Kidney tubule cell (primary cell): Measurements from ENCODE around the gene CNTNAP2.

Experiments used
- DNase-seq: peaks from one replicate; pipeline ENCODE4 v3.0.0-alpha.2; 2018; ENCODE audit warnings: low spot score

Gene CNTNAP2

DNA sequence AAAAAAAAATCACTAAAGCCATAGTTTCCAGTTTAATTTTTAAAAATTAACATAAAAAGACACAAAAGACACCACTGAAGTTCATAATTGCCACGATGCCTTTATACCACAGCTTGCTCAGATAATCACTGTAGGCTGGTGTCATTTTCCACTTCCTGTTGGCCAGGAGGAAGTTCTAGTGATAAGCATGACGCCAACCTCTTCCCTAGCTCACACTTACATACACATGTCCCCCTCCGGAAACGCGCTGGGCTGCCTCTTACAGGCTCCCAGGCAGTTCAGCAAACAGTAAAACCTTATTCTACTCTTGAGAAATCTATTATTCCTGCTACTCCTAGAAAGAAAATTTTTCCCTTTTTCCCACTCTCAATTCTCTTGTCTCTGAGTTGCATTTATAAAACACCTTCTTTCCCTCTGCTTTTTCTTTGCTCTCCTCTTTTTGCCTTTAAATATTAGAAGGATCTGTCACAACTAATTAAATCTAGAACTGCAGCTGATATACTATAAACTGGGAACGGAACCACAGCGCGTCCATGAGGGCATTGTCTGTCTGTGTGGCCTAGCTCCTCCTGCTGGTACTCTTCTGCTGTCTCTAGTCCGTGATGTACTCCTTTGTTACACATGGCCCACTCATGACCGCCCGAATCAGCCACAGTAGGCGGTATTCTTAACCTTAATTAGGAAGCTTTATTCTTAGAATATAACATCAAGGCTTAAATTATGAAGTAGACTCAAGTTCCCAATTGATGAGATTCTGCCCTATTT lies 664.9 kb downstream of the CNTNAP2 start:
- DNase-seq: no peak

DNA sequence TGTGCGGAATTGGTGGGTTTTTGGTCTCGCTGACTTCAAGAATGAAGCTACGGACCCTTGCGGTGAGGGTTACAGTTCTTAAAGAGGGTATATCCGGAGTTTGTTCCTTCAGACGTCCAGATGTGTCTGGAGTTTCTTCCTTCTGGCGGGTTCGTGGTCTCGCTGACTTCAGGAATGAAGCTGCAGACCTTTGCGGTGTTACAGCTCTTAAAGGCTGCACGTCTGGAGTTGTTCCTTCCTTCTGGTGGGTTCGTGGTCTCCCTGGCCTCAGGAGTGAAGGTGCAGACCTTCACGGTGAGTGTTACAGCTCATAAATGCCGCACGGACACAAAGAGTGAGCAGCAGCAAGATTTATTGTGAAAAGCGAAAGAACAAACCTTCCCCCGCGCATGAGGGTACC lies 670.7 kb downstream of the CNTNAP2 start:
- DNase-seq: no peak

DNA sequence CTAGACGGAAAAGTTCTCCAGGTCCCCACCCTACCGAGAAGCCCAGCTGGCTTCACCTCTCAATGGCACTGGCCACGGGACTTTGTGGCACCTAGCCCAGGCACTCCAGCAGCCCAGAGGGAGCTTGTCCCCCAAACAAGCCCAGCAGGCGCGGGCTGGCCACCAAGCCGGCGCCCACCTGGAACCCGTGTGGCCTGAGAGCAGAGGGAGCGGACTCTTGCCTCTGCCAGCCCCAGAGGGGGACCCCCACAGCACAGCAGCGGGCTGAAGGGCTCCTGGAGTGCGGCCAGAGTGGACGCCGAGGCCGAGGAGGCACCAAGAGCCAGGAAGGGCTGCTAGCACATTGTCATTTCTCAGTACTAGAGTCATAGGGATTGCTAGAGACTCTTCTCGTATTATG lies 671.4 kb downstream of the CNTNAP2 start:
- DNase-seq: no peak

DNA sequence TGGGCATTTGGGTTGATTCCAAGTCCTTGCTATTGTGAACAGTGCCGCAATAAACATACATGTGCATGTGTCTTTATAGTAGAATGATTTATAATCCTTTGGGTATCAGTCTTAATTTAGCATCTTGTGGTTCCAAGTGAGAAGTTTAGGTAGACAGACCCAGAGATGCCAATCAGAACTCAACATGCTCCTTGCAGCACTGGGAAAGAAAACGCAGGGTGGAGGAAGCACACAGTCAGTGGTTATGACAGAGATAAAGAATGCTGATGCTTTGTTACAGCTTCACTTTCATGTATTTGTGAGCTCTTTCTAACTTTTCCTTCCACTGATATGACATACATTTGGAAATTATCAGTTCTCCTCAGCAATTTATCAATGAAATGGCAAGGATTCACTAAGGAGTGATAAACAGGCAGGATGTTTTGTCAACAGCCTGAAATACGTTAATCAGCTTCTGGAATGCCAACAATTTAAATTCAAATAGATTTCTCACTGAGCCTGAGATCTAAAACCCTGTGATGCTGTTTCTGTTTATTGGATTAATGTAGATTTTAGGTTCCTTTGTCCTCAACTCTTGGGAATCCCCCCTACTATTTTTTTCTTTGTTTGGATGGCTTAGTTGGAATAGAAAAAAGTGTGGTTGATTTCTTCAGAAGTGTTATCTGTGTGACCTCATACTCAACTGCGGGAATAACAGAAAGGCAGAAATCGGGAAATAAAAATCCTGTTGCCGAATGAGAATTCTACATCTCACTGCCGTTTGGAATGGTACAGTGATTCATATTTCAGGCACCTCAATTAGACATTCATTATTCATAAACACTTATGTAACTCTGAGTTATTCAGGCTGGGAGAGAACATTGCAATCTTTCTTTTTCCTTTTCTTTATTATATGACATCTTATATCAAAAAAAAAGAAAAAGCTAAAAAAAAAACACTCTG lies 675.0 kb downstream of the CNTNAP2 start:
- DNase-seq: no peak

DNA sequence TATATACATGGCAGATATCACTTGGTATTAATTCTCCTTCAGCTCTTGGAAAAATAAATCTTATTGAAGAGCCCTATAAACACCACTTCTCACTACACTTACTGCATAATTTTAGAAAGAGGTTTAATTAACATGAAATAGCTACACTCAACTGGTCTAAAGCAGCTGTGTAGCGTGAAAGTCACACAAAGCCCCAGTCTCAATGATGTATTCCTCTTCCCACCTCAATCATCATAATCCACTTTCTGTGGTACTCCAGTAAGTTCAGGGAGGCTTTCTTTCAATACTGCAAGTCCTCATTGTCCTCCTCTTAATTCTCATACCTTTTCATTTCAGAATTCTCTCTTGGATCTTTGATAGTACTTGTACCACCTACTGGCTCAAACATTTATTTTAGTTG lies 688.0 kb downstream of the CNTNAP2 start:
- no peak for DNase-seq

DNA sequence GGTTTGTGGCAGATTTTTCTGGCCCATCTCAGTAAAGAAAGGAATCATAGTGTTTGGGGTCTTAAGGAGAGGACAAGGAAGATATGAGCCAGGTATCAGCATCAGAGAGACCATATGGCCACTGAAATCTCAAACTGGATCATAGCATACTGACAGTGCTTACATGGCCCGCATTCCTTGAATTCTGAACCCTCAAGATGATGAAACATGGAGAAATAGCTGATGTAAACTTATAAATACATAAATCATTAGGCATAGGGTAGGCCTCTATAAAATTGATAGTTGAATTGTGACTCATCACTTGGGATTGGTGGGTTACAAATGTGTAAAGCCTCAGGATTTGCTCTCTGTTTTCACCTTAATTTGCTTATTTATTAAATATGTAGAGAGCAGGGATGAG lies 688.5 kb downstream of the CNTNAP2 start:
- DNase-seq: no peak

DNA sequence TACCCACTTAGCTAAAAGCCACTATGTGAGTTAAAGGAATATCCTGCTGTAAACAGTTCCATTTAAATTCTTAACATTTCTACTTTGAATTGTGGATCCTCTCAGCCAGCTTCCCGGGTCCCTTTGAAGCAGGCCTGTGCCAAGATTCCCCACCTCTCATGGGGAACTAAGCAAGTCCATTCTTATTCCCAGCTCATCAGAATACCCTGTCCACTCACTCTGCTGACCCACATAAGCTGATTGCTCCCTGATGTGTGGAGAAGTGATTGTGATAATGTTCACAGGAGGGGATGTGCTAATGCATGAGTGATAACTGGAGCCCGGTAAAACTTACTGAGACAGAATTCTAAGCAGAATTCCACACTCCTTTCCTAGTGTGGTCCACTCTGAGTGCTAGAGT lies 709.7 kb downstream of the CNTNAP2 start:
- no peak for DNase-seq

DNA sequence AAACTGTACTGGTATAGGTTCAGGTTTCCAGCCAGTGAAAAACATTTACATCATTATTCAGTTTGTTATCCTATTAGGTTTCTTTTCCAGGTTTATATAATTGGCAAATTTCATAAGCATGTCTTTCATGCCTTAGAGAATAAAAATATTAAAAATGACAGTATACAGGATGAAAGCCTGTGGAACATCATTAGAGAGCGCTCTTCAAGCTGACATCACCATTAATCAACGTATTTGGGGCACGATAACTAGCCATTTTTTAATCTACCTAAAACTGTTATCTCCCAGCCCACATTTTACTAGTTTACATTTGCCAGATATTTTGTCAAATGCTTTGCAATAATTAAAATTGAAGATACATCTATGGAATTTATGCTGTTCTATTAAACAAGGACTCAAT lies 714.1 kb downstream of the CNTNAP2 start:
- no peak for DNase-seq

DNA sequence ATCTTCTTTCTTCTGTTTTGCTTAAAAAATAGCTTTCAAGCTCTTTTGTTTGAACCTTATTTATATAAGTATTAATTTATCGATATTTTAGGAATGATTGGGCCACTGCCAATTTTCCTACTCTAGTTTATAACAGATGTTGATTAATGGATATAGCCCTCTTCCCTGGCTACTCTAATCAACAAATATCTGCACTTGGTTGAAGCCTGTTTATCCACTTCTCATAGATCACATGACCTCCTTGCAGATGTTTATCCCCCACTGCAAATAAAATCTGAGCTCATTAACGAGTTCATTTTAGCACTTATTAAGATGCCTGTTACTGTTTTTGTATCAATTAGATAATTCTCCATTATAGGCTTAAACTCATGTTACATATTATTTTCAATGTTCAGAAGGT lies 715.3 kb downstream of the CNTNAP2 start:
- DNase-seq: no peak

DNA sequence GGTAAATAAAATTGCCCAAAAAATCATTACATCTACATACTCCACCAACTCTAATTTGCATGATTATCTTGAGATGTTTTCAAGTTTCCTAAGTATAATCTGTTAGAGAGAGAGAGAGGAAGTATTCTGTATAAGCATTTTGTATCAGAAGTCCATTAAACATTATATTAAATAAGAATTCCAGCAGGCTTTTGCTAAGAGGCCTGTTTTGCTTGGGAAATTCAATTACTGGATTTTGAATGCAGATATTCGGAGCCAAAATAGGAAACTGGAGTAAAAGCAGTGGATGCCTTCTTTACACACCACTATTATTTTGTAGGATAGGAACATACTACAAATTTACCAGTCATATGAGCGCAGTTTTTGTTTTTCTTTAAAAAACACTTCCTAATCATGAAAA lies 727.8 kb downstream of the CNTNAP2 start:
- DNase-seq: no peak

DNA sequence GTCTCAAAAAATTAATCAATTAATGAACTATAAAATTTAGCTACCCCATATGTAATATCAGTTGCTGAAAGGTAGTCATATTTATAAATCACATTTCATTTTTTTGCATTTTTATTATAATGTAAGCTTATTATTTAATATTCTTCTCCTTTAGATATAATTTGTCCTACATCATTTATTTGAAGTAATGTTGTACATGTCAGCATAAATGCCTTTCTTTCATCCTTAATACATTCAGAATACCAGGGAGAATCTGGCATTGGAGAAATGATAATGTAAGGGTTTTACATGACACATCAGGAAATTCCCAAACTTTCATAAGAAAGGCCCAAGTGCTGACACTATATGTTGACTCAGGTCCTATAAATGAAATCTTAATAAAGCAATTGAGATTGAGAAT lies 742.1 kb downstream of the CNTNAP2 start:
- DNase-seq: no peak

DNA sequence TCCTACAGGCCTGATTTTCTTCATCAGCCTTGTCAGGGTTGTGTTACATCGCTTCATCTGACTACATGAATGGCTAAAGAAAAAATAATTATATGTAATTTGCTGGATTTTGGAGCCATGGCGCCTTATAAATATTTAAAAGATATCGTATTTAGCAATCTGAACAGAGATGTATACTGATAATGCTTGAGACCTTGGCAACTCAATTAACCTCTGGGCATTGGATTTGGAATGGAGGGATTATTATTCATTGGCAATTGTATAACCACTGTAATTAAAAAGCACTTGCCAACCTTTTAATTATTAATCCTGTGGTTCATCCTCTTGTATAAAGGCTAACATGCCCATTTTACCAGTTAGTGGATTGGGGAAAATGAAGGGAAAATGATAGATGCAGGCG lies 745.1 kb downstream of the CNTNAP2 start:
- DNase-seq: no peak

DNA sequence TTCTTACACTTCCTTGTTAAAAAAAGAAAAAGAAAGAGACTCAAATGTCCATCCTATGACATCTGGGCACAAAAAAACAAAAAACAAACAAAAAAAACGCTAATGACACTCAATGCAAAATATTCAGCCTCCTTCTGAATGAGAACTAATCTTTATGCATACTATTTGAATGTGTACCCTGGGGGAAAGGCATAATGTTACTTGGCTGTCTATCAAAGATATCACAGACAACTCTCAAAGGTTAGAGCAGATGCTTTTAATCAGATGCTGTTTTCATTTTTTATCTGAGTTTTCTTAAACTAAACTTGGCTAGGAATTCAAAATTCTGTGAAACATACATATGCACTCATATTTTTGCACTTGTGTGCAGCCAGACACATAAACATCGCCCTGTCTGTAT lies 745.8 kb downstream of the CNTNAP2 start:
- DNase-seq: no peak

DNA sequence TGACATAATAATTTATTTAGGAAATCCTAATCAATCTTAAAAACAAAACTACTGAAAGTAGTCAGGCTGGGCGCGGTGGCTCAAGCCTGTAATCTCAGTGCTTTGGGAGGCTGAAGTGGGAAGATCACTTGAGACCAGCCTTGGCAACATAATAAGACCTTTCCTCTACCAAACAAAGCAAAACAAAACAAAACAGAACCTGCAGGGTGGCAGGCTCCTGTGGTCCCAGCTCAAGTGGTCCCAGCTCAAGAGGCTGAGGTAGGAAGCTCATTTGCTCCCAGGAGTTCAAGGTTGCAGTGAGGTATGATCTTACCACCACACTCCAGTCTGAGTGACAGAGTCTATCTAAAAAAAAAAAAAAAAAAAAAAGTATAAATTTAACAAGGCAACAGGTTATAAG lies 748.0 kb downstream of the CNTNAP2 start:
- DNase-seq: no peak

DNA sequence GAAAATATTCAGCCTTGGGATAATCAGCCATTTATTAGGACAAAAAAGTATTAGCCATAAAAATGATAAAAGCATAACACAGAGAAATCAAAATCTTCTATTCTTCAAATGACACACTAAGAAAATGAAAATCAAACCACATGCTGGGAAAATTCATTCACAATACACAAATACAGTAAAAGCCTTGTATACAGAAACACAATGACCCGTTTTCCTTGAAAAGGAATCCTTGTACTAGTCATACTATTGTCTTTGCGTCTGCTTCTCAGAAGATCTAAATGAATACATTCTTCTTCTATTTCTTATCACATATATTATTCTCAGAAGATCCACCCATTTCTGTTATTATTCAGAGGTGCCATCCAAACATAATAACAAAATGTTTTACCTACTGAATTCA lies 749.1 kb downstream of the CNTNAP2 start:
- DNase-seq: no peak

DNA sequence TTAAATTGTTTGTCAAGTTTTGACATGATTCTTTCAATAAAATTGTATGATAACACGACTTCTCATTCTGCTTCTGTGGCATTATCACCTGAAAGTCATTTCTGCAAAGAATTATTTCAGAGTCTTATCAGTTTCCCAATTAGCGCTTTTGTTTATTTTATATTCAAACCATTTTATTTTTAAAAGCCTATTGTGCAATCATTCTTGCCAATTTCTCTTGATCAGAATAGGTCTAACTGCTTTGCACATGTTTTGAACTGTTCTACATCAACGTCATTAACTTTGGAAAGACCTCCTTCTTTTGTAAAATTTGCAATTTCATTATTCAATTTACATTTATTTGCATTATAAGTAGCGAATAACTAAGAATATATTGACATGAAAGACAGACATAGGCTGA lies 758.1 kb downstream of the CNTNAP2 start:
- DNase-seq: no peak

DNA sequence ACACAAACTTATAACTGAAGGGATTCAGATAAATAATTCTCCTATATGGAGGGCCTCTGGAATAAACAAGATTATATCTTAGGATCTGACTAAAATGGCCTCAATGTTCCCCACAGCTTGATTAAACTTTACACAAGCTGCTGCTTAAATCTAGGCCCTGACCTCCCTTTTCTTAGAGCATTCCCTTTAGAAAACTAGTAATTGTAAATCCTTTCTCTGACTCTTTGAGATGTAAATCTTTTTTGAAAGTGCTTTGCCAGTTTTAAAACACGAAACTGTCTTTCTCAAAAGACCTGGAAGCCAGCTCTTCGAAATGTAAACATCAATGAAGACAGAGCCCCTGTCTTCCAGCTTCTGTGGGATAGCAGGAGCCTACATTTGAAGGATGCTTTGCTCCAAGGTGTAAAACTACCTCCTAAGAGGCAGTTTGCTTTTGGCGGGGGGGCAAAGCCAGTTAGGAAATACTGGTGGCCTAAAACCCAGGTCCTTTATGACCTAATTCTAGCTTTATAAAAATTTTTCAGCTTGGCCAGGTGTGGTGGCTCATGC lies 758.7 kb downstream of the CNTNAP2 start:
- no peak for DNase-seq

DNA sequence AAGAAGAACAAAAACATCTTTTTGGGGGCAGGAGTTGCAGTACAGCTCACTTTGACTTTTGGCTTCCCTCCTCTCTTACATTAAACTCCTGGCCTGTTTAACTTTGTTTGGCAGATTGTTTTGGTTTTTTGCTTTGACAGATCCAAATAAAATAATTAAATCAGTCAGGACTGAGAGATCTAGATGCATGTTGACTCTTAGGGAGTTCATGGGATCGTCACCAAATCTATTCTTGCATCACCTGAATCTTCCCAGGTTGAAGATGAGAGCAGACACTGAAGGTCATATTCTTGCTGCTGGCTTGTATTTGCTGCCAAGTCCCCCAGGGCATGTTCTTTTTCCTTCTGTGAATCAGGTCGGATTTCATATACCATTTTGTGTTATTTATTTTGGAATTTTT lies 759.4 kb downstream of the CNTNAP2 start:
- no peak for DNase-seq

DNA sequence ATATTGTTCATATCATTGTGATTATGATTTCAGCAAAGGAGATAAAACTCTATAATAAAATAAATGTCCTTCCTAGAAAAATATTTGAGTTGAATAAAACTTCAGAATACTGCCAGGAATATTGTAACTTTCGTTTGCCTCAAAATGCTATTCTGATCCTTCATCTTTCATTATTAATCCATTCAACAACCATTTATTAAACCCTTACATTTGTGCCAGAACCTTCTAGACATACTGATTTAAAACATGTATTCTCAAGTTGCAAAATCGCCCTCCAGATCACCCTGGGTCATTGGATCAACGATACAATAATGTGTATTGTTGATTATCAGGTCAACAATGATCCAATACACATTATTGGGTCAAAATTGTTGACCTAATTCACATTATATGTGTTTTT lies 759.8 kb downstream of the CNTNAP2 start:
- no peak for DNase-seq

DNA sequence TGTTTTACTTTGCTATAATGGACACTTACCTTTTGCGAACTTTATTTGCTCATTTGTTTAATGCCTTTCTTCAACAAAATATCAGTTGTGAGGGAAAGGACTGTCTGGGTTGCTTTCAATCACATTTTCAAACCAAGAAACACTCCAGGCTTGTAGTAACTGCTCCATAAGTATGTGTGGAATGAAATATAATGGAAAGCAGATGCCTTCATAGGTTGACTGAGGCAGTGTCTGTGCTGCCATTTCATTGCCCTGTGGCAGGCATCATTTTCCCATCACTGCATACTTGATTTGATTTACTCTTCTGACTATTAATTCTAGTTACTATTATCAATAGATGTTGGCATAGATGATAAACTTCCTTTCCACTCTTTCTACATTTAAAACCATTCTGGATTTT lies 762.3 kb downstream of the CNTNAP2 start:
- DNase-seq: no peak

DNA sequence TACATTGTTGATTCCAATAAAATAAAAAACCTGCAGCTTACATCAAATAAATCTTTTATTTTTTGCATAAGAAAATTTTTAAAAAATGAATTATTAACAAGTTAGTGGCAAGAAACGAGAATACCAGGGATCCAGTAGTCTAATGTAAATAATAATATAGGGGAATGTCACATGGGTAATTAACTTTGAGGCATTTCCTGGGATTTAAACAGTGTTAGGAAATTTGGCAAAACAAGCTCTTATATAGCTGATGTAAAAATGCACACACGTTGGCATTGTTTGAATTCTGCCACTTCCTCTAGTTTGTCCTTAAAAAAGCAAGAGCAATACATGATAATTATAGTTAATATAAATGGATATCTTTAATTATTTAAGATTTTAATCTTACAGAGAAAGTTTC lies 768.6 kb downstream of the CNTNAP2 start:
- no peak for DNase-seq

DNA sequence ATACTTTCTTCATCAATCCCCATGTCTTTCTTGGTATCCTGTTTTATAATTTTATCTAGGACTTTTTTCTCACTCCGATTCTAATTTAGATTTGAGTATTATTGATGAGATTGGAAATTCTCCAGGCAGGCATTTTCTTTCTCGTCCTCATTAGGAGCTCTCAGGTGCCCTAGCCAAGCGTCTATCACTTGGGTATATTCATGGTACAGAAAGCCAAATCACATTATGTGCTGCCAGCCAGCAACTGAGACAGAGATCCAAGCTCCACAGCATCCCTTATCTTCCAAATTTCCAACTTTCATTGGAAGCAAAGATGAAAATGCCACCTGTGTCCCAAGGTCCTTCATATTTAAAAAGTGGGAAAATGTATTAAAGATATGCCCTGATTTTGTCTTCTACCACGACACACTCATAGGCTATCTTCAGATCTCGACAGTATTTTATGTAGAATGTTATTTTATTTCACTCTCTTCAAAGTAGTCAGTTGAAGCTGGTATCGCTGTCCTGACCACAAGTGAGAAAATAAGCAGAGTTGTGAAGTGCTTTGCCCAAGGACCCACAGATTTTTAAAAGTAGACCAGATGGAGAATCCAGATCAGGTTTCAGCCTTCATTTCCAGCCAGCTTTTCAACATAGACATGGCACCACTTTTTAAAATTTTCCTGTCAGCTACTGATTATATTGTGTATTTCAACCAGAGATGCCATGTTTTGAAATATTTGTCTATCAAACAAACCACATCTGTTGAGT lies 773.4 kb downstream of the CNTNAP2 start:
- DNase-seq: no peak
